22Rv1 (cell line): ENCODE results near the gene JHY.
"Not testable (repeated sequence)": the region's sequence is repeated elsewhere in the genome, so short reads cannot be mapped to it uniquely, and the experiment has no call there.

Experiments
- H3K27ac ChIP-seq: fragments of 450-650 bp; 2 replicates; pipeline ENCODE4 v1.5.1; 2017
- CTCF ChIP-seq: fragments of 450-650 bp; IDR thresholded peaks from 2 replicates; pipeline ENCODE4 v1.5.1; 2017; ENCODE audit warnings: mild to moderate bottlenecking
- ZFX ChIP-seq: fragments of 450-650 bp; IDR thresholded peaks from 2 replicates; pipeline ENCODE4 v1.6.1; 2017; ENCODE audit warnings: antibody characterized with exemption, borderline replicate concordance

Gene JHY

DNA sequence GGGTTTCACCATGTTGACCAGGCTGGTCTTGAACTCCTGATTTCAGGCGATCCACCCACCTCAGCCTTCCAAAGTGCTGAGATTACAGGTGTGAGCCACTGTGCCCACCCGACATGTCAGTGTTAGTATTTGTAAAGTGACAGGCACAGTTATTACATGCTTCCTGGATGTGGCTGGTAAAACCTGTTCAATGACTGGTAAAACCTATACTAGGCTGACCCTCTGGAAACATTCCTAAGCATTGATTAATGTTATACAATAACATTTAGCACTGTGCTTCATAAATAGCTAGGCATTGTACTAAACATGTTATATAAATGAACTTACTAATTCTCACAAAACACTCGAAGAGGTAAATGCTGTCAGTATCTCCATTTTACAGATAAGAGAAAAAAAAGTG is 20.9 kb upstream of the JHY start:
- no peak overlapping the region for H3K27ac ChIP-seq

GRCh38 chr11:122862091-122862490 is 20.5 kb upstream of the JHY start:
- TF ChIP-seq CTCF (no peak), ZFX (no peak)
- no peak overlapping the region for H3K27ac ChIP-seq

More for the DNA sequence above, 20.9 kb upstream of the JHY start:
- TF ChIP-seq ZFX: no peak
- no peak for TF ChIP-seq CTCF

DNA sequence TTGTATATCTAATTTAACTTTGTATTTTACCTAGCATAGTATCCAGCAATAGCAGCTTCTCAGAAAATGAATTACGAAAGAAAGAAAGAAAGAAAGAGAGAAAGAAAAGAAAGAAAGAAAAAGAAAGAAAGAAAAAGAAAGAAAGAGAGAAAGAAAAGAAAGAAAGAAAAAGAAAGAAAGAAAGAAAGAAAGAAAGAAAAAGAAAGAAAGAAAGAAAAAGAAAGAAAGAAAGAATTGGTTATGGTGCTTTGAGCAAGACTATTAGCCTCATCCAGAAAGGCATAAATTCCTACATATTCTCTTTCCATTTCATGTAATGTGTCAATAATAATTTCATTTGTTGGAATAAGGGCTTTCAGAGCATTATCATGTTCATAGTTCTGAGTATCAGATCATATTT is 19.4 kb upstream of the JHY start:
- not testable (repeated sequence) for H3K27ac ChIP-seq

DNA sequence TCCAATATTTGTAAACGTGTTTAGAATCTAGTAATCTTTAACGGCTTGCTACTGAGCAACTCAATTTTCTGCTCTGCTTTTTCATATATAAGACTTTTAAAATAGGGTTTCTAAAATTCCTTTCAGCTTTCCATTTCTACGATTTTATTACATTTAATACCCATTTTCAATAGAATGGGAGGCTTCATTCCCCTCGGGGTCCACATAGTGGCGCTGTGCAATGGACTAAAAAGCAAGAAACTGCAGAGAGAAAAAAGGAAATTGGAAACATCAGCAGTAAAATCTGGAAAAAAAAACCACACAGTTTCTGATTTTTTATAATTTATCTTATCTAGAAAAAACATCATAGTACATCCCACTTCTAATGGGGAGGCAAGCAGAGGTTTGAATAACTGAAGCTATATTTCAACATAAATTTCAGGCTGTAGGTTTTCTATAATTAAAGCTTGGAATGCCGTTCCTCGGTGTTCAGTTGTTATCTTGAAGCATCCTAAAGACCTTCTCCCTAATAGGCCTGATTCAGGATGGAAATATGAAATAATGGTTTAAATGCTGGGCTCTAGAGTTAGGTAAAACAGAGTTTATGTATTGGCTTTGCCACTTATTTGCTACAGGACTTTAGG is 18.7 kb upstream of the JHY start:
- H3K27ac ChIP-seq: no peak overlapping the region
- TF ChIP-seq CTCF (peak; percentile 80), ZFX (no peak)

DNA sequence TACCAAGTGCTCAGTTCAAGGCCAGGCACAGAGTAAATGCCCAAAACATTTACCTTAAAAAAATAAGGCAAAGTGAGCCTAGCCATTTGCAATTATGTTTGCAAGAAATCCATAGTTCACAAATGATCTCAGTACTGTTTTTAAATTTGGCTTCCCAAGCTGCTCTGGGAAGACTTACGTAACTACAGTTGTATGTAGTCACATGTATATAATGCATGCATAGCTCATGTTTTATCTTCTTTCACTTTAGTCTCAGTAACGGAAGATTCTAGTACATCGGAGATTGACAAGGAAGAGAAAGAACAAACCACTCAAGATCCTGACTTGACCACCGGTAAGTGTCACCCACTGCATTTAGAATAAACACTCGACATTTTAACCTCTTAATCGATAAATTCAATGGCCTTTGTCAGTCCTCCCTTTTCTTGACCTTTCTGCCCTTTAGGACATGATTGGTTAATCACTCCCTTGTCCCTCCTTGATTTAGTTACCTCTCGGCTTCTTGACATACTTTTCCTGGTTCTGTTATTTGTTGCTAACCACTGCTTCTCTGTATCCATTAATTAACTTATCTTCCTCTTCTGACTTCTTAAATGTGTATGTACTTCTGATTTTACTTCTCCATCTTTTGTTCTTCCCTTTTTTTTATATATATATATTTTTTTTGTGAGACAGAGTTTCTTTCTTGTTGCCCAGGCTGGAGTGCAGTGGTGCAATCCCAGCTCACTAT is 18.0 kb upstream of the JHY start:
- no peak overlapping the region for H3K27ac ChIP-seq
- TF ChIP-seq ZFX: no peak
- no peak for TF ChIP-seq CTCF

- no peak overlapping the region for H3K27ac ChIP-seq
- TF ChIP-seq ZFX (no peak), CTCF (no peak)
Measured at GRCh38 chr11:122869622-122870021, 12.9 kb upstream of the JHY start.

DNA sequence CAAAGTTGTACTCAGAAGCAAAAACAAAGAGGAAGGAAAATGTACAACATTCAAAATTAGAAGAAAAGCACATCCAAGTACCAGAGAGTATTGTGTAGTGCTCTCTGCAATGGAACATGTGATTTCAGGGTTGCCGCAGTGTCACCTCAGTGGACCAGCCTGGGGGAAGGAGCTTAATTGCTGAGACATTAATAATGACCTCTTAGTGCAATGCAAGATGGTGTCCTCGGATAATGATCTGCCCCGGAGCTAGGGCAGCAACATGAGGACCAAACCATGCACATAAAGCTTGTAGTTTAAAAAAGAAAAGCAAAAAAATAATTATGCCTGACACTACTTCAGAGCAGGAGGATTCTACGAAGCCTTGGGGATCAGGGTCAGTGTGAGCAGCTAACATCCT is 11.3 kb upstream of the JHY start:
- no peak overlapping the region for H3K27ac ChIP-seq
- TF ChIP-seq ZFX (no peak), CTCF (no peak)
